ENCODE data around the gene SEMA3D. TPM values are rescaled to one million over a fixed set of nuclear protein-coding genes. Genes with fewer than 3 reads are reported as not detected.

SEMA3D gene
- total RNA-seq, 1 donor from 2014 or later, result 0.35 TPM

DNA sequence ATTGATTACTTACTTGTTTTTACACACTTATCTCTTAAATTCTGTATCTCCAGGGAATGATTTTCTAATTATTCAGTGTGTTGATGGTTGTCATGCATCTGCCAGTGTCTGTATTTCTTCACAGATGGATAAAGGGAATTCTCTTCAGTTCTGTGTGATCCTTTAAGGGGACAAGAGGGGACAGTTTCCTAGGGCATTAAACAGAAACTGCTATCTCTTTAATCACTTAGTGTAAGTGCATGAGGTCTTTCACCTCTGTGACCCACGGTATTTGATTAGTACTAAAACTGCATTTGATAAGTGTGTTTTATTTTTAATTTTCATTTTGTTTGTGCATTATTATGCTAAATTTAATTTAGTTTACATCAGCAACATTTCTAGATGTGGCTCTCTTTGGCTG, 26.6 kb upstream of the SEMA3D start:
- no peak for DNase-seq (ENCODE audit: low read depth)
- TF ChIP-seq, protein P1, sequence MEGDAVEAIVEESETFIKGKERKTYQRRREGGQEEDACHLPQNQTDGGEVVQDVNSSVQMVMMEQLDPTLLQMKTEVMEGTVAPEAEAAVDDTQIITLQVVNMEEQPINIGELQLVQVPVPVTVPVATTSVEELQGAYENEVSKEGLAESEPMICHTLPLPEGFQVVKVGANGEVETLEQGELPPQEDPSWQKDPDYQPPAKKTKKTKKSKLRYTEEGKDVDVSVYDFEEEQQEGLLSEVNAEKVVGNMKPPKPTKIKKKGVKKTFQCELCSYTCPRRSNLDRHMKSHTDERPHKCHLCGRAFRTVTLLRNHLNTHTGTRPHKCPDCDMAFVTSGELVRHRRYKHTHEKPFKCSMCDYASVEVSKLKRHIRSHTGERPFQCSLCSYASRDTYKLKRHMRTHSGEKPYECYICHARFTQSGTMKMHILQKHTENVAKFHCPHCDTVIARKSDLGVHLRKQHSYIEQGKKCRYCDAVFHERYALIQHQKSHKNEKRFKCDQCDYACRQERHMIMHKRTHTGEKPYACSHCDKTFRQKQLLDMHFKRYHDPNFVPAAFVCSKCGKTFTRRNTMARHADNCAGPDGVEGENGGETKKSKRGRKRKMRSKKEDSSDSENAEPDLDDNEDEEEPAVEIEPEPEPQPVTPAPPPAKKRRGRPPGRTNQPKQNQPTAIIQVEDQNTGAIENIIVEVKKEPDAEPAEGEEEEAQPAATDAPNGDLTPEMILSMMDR (conservative IDR thresholded peaks at IDR 0.05; ENCODE audit: low read depth, low read length), result no peak
- H3K4me3 ChIP-seq (ENCODE audit: low read depth, low read length), result no peak overlapping the region

DNA sequence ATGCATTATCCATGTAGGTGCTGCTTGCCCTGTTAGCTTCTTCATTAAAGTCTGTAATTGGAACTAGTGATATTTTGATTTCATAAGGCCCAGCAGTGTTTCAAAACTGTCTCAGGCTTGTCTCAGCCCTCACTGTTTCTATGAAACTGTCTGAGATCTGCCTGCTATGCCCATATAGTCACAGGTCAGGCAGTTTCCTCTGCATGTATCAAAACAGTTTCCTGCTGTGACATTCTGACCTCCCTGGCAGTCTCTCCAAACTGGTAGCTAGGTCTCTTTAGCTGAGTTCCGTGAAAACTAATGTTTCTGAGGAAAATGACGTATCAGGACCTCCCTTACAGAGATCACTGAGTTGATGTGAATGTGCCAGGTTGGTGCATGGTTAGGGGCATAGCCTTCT, 18.9 kb upstream of the SEMA3D start:
- H3K4me3 ChIP-seq (ENCODE audit: low read depth, low read length), result no peak overlapping the region
- no peak for DNase-seq (ENCODE audit: low read depth)
- TF ChIP-seq, protein P1 (conservative IDR thresholded peaks at IDR 0.05; ENCODE audit: low read depth, low read length), result no peak

DNA sequence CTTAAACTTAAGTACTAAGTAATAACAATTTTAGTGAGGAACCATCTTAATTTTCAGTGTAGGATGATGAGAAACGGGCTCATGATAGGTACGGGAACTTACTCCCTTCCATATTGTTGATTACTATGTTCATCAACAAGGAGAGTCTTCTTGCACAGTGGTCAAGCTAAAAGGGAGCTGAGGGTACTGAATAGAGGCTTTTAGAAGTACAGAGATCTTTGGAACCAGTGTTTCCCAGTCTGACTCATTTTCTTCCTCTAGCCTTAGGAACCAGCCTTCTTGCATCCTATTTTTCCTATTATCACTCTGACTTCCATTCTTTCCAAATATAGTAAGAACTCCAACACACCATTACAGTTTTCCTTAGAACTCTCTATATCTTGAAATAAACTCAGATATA, 17.6 kb upstream of the SEMA3D start:
- H3K4me3 ChIP-seq (ENCODE audit: low read depth, low read length), result no peak overlapping the region
- DNase-seq (ENCODE audit: low read depth), result no peak
- TF ChIP-seq, protein P1 (conservative IDR thresholded peaks at IDR 0.05; ENCODE audit: low read depth, low read length), result no peak

DNA sequence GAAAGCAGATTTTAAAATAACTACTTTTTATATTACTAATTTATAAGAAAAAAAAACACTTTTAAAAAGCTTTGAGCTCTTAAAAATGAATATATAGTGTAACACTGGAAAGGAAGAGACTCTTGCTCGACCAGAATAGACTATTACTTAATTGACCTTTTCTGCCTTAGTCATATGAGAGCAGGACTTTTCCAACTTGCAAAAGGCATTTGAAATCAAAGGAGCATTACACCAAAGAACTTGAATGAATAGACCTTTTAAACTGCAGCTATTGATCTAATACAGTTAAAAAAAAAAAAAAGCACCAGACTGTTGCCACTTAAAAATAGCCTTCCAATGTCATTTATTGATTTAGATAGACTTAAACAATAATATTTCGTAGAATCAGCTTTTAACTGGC, 17.2 kb upstream of the SEMA3D start:
- DNase-seq (ENCODE audit: low read depth), result no peak
- TF ChIP-seq, protein P1 (conservative IDR thresholded peaks at IDR 0.05; ENCODE audit: low read depth, low read length), result no peak
- H3K4me3 ChIP-seq (ENCODE audit: low read depth, low read length), result no peak overlapping the region

DNA sequence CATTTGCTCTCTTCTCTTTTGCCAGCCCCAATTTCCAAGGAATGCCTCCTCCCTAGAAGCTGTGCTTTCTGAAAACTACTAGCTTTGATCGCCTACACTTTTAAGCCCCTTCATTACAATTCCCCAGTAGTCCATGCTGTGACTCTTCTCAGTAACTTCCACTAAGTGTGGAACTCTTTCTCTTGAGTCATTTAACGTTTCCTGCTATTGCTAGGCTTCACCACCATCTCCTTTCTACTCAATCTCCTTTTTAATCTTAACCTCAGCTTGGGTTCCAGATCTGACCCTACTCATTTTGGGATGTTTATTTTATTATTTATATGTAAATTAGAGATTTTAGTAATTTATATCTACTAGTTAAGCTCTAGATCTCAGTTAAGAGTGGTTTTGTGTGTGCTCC, 14.4 kb upstream of the SEMA3D start:
- no peak for DNase-seq (ENCODE audit: low read depth)
- no peak overlapping the region for H3K4me3 ChIP-seq (ENCODE audit: low read depth, low read length)
- TF ChIP-seq, protein P1 (conservative IDR thresholded peaks at IDR 0.05; ENCODE audit: low read depth, low read length), result no peak

DNA sequence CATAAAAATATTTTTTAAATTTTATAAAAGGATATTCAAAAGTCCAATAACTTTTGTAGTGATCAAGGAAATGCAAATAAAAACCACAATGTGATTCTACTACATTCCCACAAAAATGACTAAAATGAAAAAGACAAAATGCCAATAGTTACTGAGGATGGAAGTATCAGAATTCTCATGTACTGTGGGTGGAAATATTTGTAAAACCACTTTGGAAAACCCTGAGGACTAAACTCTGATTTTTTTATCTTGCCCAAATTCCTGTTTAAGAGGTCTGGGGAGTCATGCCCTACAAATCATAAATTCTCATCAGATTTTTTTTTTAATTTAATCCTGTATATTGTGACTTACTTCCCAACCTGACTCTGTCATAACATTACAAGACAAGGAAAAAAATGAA, 9.8 kb upstream of the SEMA3D start:
- no peak overlapping the region for H3K4me3 ChIP-seq (ENCODE audit: low read depth, low read length)
- TF ChIP-seq, protein P1 (conservative IDR thresholded peaks at IDR 0.05; ENCODE audit: low read depth, low read length), result no peak
- DNase-seq (ENCODE audit: low read depth), result no peak

DNA sequence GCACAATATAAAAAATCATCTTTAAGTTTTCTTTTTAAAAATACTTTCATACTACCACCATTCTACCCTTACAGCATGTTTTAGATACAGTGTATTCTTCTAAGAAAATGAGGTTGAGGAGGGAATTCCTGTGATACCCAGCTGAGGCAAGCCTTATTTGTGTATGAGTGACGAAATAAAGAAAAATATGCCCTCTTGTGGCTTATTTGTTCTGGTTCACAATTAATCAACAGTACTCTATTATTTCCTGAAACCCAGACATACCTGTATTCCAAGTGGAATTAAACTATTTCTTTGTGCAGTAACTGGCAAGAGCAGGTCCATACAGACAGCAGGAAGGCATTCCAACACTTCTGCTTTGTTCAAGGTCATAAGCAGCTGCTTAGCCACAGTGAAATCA, 4.5 kb upstream of the SEMA3D start:
- TF ChIP-seq, protein P1 (conservative IDR thresholded peaks at IDR 0.05; ENCODE audit: low read depth, low read length), result peak; percentile 55
- DNase-seq (ENCODE audit: low read depth), result no peak
- no peak overlapping the region for H3K4me3 ChIP-seq (ENCODE audit: low read depth, low read length)

All from epithelial cell of proximal tubule (primary cell).